ENCODE data around the gene LTBP1.

- TF ChIP-seq REST (IDR thresholded peaks at IDR 0.05; ENCODE audit: low read depth) (no peak), EP300 (IDR thresholded peaks at IDR 0.05; ENCODE audit: borderline replicate concordance) (no peak), EGR1 (IDR thresholded peaks at IDR 0.05) (no peak), TEAD4 (IDR thresholded peaks at IDR 0.05) (no peak), FOXM1 (IDR thresholded peaks at IDR 0.05; ENCODE audit: borderline replicate concordance, low read depth) (no peak), YY1 (IDR thresholded peaks at IDR 0.05; ENCODE audit: low read depth) (no peak), USF1 (IDR thresholded peaks at IDR 0.05) (no peak), ZBTB7A (IDR thresholded peaks at IDR 0.05; ENCODE audit: low read depth) (no peak), CREB1 (IDR thresholded peaks at IDR 0.05; ENCODE audit: low read depth) (no peak), MAX (IDR thresholded peaks at IDR 0.05) (no peak)
Observed at GRCh38 chr2:33181466-33181865, 234.7 kb downstream of the LTBP1 start.

All from Ishikawa (cell line).